ENCODE data around the gene NFKBIL1. TPM values are rescaled to one million over a fixed set of nuclear protein-coding genes. Genes with fewer than 3 reads are reported as not detected.
A peak's percentile ranks its signal among the peaks of the same experiment; 100 is the strongest.

NFKBIL1 gene
- total RNA-seq, 1 experiment from 2014 or later, result 15.1 TPM

- peak overlapping the region in 1 of 2 experiments; percentile 52; a peak in 2 of 5 replicates for H3K4me3 Mint-ChIP-seq
- no peak overlapping the region for H3K14ac ChIP-seq (ENCODE audit: insufficient read depth, low read length)
- TF ChIP-seq CTCF (conservative IDR thresholded peaks at IDR 0.05), result peak; percentile 40; the same call in 2 of the 3 replicates
- H2BK5ac ChIP-seq (ENCODE audit: insufficient read length, low read length), result no peak overlapping the region
- no peak overlapping the region for H3K23ac ChIP-seq (ENCODE audit: insufficient read length, low read depth, low read length)
- H3K27ac ChIP-seq (ENCODE audit: insufficient read length, low read depth, low read length), result no peak overlapping the region
- H3K4me2 ChIP-seq (ENCODE audit: insufficient read depth, insufficient read length, low read length), result no peak overlapping the region
- H3K36me3 Mint-ChIP-seq (ENCODE audit: insufficient read depth in 1 of 3, low read depth in 3 of 3), result no peaks in the 10 kb centered on the region
- H3K79me2 ChIP-seq (ENCODE audit: insufficient read depth, low read length), result no peaks in the 10 kb centered on the region
- H2BK15ac ChIP-seq (ENCODE audit: low read depth, low read length), result no peak overlapping the region
- H4K5ac ChIP-seq (ENCODE audit: insufficient read length, low read depth, low read length), result no peak overlapping the region
- DNase-seq, result peak; percentile 52
- peaks cover 3% of the 10 kb centered on the region for H3K23me2 ChIP-seq (ENCODE audit: insufficient read length, low read depth, low read length, poor library complexity, severe bottlenecking)
- H3K18ac ChIP-seq (ENCODE audit: insufficient read length, low read depth, low read length), result no peak overlapping the region
- no peaks in the 10 kb centered on the region; a peak in 1 of 5 replicates for H3K9me3 Mint-ChIP-seq
- H3K9ac ChIP-seq (ENCODE audit: extremely low read depth, insufficient read length, low read length), result no peak overlapping the region
- no peak overlapping the region for H3K56ac ChIP-seq (ENCODE audit: insufficient read length, low read depth, low read length)
- peaks cover 13 to 23% of the 10 kb centered on the region in 2 experiments for H3K4me1 Mint-ChIP-seq
- no peaks in the 10 kb centered on the region for H3K9me3 ChIP-seq (ENCODE audit: control insufficient read depth, low read depth, low read length)
- no peak overlapping the region for H4K91ac ChIP-seq (ENCODE audit: insufficient read length, low read depth, low read length)
- no peak overlapping the region for H2AK5ac ChIP-seq (ENCODE audit: insufficient read length, low read length)
- no peaks in the 10 kb centered on the region for H3K4me1 ChIP-seq (ENCODE audit: insufficient read depth, low read length)
- WGBS (ENCODE audit: extremely low coverage, insufficient read length, low lambda C conversion rate), result no CpG with 5 or more reads among the region's 14 CpGs
- peaks cover 26% of the 10 kb centered on the region for H3K27me3 Mint-ChIP-seq (ENCODE audit: low read depth)
- H2BK120ac ChIP-seq (ENCODE audit: low read depth, low read length, poor library complexity, severe bottlenecking), result no peak overlapping the region
- H3K27me3 ChIP-seq (ENCODE audit: insufficient read depth, low read length), result no peaks in the 10 kb centered on the region
- H3K4ac ChIP-seq (ENCODE audit: low read depth, low read length), result no peak overlapping the region
- no peak overlapping the region for H2BK20ac ChIP-seq (ENCODE audit: low read depth, low read length, poor library complexity, severe bottlenecking)
- no peak overlapping the region for H2BK12ac ChIP-seq (ENCODE audit: insufficient read length, low read depth, low read length)
- no peak overlapping the region for H3K27ac Mint-ChIP-seq
- no peaks in the 10 kb centered on the region for H3K79me1 ChIP-seq (ENCODE audit: insufficient read depth, low read depth, low read length, poor library complexity, severe bottlenecking)
- no peak overlapping the region for H4K8ac ChIP-seq (replicated peaks; ENCODE audit: insufficient read length, low read depth, low read length)
- H4K20me1 ChIP-seq (ENCODE audit: control insufficient read depth, insufficient read depth, insufficient read length), result no peaks in the 10 kb centered on the region
- no peak overlapping the region for H2AFZ ChIP-seq (ENCODE audit: low read length)
- no peak overlapping the region for H3T11ph ChIP-seq (ENCODE audit: low read length)
Measured at GRCh38 chr6:31574106-31575061, 27.0 kb downstream of the NFKBIL1 start.

Data from H9 (cell line).